ENCODE data around the gene PHLDB2.

DNA sequence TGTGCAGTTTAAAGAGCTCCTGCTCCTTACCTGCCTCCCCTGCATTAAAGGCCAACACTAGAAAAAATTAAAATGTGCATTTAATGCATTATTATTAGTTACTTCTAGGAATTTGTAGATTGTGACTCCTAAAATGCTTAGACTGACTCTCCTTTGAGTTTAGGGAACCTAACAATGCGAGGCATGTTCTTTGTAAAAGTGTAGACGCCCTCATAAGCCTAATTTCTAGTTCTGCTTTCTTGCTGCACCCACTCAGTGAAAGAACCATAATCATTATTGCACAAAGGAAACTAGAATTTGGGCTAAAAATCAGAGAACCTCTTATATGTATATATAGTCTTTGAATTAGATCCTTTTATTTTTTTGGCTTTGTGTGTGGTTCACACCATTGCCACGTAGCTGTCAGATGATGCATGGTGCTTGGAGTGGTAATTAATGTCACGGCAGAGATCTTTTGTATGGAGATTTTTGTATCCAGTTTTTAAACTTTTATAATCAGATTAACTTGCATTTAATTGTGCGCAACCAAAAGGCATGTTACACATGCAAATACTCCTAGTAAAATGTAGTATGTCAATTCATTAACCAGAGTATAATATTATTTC is 120.5 kb downstream of the PHLDB2 start:
- TF ChIP-seq, protein P1, sequence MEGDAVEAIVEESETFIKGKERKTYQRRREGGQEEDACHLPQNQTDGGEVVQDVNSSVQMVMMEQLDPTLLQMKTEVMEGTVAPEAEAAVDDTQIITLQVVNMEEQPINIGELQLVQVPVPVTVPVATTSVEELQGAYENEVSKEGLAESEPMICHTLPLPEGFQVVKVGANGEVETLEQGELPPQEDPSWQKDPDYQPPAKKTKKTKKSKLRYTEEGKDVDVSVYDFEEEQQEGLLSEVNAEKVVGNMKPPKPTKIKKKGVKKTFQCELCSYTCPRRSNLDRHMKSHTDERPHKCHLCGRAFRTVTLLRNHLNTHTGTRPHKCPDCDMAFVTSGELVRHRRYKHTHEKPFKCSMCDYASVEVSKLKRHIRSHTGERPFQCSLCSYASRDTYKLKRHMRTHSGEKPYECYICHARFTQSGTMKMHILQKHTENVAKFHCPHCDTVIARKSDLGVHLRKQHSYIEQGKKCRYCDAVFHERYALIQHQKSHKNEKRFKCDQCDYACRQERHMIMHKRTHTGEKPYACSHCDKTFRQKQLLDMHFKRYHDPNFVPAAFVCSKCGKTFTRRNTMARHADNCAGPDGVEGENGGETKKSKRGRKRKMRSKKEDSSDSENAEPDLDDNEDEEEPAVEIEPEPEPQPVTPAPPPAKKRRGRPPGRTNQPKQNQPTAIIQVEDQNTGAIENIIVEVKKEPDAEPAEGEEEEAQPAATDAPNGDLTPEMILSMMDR (IDR thresholded peaks at IDR 0.05; ENCODE audit: low read depth, low read length): no peak
- no peak for TF ChIP-seq POLR2A (IDR thresholded peaks at IDR 0.05; ENCODE audit: extremely low read depth, insufficient read length)
- no peak; the same call in 1 of the 2 replicates for TF ChIP-seq MYC (IDR thresholded peaks at IDR 0.05; ENCODE audit: low read depth, low read length)

Measured in NB4 (cell line).